Suppressor macrophage (primary cell): ENCODE results near the gene LAMC3.

Experiments used
- DNase-seq, 4 experiments: peaks; one replicate each; pipeline ENCODE4 v3.0.0-alpha.2; 2020 to 2022

LAMC3 gene

GRCh38 chr9:130979591-130980385 is 29.2 kb upstream of the LAMC3 start:
- no peak for DNase-seq

GRCh38 chr9:130980526-130980925 is 28.4 kb upstream of the LAMC3 start:
- no peak for DNase-seq

GRCh38 chr9:130981002-130981755 is 27.8 kb upstream of the LAMC3 start:
- peak in 2 of 4 experiments; percentile 22 to 42 for DNase-seq

- no peak for DNase-seq
These were observed 27.2 kb upstream of the LAMC3 start for GRCh38 chr9:130981756-130982137.

- no peak for DNase-seq
These were observed 26.2 kb upstream of the LAMC3 start for GRCh38 chr9:130982636-130983358.

- DNase-seq = no peak
These were observed 25.7 kb upstream of the LAMC3 start for GRCh38 chr9:130983359-130983670.

GRCh38 chr9:130983970-130984369 is 25.0 kb upstream of the LAMC3 start:
- no peak for DNase-seq

- no peak for DNase-seq
These were observed 24.5 kb upstream of the LAMC3 start for GRCh38 chr9:130984521-130984920.

GRCh38 chr9:130985029-130985428 is 23.9 kb upstream of the LAMC3 start:
- DNase-seq = no peak

GRCh38 chr9:130985606-130986162 is 23.3 kb upstream of the LAMC3 start:
- DNase-seq = no peak

GRCh38 chr9:130986356-130986965 is 22.5 kb upstream of the LAMC3 start:
- no peak for DNase-seq

- DNase-seq = no peak
These were observed 21.9 kb upstream of the LAMC3 start for GRCh38 chr9:130987054-130987453.

- no peak for DNase-seq
These were observed 21.1 kb upstream of the LAMC3 start for GRCh38 chr9:130987738-130988399.

GRCh38 chr9:130988400-130988747 is 20.6 kb upstream of the LAMC3 start:
- no peak for DNase-seq

- DNase-seq = no peak
These were observed 20.1 kb upstream of the LAMC3 start for GRCh38 chr9:130988905-130989304.

- DNase-seq = no peak
These were observed 19.6 kb upstream of the LAMC3 start for GRCh38 chr9:130989391-130989790.

GRCh38 chr9:130989891-130990290 is 19.1 kb upstream of the LAMC3 start:
- no peak for DNase-seq

GRCh38 chr9:130990306-130990977 is 18.5 kb upstream of the LAMC3 start:
- DNase-seq = no peak

- peak in 1 of 4 experiments; percentile 11 for DNase-seq
These were observed 17.8 kb upstream of the LAMC3 start for GRCh38 chr9:130990978-130991777.

GRCh38 chr9:130991778-130992681 is 16.9 kb upstream of the LAMC3 start:
- peak; percentile 11 to 34 (median 24) for DNase-seq
